NCI-H2107 treated with DMSO at 0.1 percent for 48 hours (cell line): Measurements from ENCODE around the gene ARID3A.

Experiments used
- DNase-seq: peaks from one replicate; lab custom pipeline; 2025; ENCODE audit not compliant: unreplicated experiment; lab: John Stamatoyannopoulos, UW

Gene ARID3A

DNA sequence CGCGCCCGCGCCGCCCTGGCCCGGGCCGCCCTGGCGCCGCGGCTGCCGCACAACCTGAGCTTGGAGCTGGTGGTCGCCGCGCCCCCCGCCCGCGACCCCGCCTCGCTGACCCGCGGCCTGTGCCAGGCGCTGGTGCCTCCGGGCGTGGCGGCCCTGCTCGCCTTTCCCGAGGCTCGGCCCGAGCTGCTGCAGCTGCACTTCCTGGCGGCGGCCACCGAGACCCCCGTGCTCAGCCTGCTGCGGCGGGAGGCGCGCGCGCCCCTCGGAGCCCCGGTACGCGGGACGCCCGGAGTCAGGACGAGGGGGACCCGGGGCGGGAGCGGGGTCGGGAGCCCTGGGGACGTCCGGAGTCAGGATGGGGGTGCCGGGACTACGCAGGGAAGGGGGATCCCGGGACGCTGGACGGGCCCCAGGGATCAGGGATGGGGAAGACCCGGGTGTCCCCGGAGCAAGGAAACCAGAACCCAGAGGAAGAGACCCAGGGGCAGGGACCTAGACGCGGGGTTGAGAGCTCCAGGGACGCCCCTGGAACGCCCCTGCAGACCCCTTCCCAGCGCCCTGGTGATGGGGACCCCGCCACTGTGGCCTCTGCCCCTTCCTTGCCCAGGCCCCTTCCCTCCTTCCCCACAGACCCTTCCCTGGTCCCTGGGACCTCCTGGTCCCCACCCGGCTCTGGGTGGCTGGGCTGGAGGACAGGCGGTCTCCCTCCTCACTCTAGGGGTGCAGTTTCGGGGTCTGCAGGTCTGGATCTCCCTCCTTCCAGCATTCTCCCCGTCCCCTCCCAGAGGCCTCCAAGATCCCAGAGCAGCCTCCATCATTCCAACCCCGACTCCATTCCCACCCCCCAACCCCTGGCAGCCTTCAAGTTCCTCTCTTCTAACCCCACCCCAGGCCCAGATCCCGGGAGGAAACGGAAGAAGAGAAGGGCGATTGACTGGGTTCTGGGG lies 75.0 kb downstream of the ARID3A start:
- no peak for DNase-seq

GRCh38 chr19:1001538-1002166 lies 75.8 kb downstream of the ARID3A start:
- DNase-seq = no peak

- DNase-seq = no peak
These were observed 76.8 kb downstream of the ARID3A start for GRCh38 chr19:1002600-1002999.

GRCh38 chr19:1003283-1003682 lies 77.4 kb downstream of the ARID3A start:
- DNase-seq = no peak

- DNase-seq = no peak
These were observed 78.5 kb downstream of the ARID3A start for GRCh38 chr19:1004204-1004802.

- DNase-seq = no peak
These were observed 79.2 kb downstream of the ARID3A start for GRCh38 chr19:1004803-1005664.

- DNase-seq = no peak
These were observed 81.0 kb downstream of the ARID3A start for GRCh38 chr19:1006711-1007398.

DNA sequence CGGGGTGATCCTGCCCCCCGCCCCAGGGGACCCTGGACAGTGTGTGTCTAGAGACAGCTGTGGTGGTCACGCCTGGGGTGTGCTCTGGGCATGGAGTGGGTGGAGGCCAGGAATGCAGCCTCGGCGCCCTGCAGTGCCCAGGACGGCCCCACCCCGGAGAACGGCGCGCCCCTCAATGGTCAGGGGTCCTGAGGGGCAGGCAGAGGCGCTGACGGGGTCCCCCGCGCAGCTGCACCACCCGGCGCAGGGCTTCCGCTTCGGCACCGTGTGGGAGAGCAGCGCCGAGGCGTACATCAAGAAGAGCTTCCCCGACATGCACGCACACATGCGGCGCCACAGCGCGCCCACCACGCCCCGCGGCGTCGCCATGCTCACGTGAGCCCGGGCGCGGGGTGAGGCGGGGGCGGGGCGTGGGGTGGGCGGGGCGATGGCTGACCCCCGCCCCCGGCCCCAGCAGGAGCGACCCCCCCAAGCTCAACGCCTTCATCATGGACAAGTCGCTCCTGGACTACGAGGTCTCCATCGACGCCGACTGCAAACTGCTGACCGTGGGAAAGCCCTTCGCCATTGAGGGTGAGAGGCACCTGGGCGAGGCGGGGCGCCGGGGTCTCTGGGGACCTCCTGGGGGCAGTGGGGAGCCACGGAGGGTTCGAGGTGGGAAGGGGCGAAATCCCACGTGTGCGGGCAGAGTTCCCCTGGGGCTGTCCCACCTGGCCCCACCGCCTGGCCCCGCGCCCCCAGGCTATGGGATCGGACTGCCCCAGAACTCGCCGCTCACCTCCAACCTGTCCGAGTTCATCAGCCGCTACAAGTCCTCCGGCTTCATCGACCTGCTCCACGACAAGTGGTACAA lies 81.8 kb downstream of the ARID3A start:
- DNase-seq = no peak

DNA sequence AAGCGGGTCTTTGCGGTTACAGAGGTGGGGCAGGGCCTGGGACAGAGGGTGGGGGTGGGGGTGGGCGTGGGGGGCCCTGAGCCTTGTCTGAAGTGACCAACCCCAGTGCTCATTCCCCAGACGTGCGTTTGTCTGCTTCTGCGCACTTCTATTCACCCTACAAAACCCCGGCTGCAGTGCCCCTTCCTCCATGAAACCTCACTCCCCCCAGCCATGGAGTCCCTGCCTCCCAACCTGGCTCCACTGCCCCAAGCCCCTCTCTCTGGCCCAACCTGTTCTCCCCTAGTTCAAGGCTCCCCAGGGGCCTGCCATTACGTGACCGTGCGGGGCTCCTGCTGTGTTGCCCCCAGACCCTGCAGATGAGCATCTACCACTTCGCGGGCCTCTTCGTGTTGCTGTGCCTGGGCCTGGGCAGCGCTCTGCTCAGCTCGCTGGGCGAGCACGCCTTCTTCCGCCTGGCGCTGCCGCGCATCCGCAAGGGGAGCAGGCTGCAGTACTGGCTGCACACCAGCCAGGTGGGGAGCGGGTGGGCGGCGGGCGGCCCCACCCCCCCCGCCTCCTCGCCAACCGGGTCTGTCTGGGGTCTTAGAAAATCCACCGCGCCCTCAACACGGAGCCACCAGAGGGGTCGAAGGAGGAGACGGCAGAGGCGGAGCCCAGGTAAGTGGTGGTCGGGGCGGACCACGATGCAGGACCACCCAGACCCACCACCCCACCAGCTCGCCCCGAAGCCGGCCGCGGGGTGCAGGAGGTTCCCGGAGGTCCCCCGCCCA lies 82.6 kb downstream of the ARID3A start:
- no peak for DNase-seq

- DNase-seq = no peak
These were observed 83.5 kb downstream of the ARID3A start for GRCh38 chr19:1009041-1009980.

DNA sequence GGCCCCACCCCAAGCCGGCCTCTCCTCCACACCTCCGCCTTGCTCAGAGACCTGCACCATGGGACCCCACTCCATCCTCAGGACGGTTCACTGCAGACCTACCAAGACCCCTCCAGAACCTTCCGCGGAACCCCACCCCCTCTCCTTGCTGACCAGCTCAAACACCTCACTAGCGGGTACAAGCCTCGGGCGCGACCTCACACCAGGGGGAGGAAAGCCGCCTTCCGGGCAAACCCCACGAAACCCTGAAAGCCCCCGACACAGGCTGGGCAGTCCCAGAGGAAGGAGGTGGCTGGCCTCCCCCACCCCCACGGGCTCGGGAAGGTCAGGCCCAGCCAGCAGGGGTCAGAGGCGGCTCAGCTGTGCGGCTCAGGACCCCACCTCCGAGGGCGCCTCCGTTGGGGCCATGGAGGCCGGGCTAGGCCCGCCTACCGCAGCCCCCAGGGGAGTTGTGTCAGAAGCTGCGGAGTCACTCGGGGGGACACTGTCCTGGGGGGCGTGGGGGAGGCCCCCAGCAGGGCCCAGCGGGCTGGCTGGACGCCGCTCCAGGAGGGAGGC lies 84.2 kb downstream of the ARID3A start:
- no peak for DNase-seq

GRCh38 chr19:1010586-1011510 lies 85.0 kb downstream of the ARID3A start:
- DNase-seq = no peak

DNA sequence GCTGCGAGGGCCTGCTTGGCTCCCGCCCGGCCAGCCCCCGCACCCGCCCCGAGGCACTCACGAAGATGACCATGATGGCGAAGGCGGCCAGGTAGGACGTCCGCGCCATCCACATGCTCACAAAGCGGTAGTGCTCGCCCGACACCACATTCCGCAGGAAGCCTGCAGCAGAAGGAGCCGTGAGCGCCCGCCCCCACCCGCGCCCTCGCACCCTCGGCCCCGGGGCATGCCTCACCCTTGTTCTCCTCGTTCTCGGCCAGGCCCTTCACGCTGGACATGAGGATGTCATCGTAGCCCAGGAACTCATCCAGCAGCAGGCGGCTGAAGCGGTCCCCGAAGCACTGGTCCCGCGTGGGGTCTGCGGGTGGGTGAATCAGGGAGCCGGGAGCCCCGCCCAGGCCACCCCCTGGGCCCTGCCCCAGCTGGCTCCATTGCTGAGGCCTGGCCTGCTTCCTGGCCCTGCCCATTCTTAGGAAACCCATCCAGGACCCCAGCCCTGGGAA lies 86.0 kb downstream of the ARID3A start:
- DNase-seq = no peak

DNA sequence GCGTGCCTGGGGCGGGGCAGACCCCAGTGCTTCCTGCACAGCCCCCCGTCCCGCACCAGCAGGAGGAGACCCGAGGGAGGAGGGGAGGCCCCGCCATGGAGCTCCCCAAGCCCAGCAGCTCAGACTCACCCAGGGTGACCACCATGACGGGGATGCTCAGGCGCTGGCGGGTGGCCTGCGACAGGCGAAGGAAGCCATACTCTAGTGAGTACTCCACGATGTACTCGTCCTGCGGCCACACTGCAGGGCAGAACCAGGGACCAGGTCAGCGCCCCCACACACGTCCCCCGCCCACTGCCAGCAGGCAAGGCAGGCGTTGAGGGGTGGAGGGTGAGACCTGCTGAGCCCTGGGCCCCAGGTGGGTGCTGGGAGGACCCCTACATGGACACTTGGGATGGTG lies 86.5 kb downstream of the ARID3A start:
- DNase-seq = no peak

DNA sequence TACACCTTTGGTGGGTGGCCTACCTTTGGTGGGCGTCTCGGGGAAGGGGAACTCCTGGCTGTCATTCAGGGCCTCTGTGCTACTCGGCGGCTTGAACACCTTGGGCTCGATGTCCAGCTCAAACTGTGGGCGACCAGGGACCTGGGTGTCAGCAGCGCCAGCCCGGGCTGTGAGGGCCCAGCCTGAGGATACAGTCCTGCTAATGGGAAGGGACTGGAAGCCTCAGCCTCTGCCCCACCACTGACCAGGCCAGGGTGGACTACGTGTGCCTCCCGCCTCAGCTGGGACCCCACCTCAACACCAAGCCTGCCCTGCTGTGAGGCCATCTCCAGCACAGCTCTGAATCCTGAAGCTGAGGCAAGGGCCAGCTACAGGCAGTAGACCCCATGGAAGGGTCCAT lies 87.4 kb downstream of the ARID3A start:
- DNase-seq = no peak
